Endodermal cell (in vitro differentiated cells): ENCODE measurements around the gene STXBP5. TPM values are rescaled to one million over a fixed set of nuclear protein-coding genes. Genes with fewer than 3 reads are reported as not detected.

Source experiments
- DNase-seq: peaks from one replicate; pipeline ENCODE4 v3.0.0-alpha.2; 2017
- H3K27ac ChIP-seq: 2 replicates; pipeline ENCODE4 v1.5.1; 2013; ENCODE audit warnings: mild to moderate bottlenecking, low read depth, low read length, moderate library complexity
- H3K27me3 ChIP-seq: 2 replicates; pipeline ENCODE4 v1.6.1; 2013; ENCODE audit warnings: mild to moderate bottlenecking, low read length, moderate library complexity; ENCODE audit not compliant: insufficient read depth, control insufficient read depth, poor library complexity, severe bottlenecking
- H3K36me3 ChIP-seq: 2 replicates; pipeline ENCODE4 v1.7.0; 2013; ENCODE audit warnings: mild to moderate bottlenecking, low read length, moderate library complexity; ENCODE audit not compliant: control insufficient read depth, insufficient read depth
- H3K4me1 ChIP-seq: one replicate; pipeline ENCODE4 v1.7.0; 2013; ENCODE audit warnings: low read length; ENCODE audit not compliant: control insufficient read depth, insufficient read depth
- H3K4me3 ChIP-seq: 2 replicates; pipeline ENCODE4 v1.5.1; 2013; ENCODE audit warnings: mild to moderate bottlenecking, low read length, moderate library complexity
- H3K9ac ChIP-seq: 2 replicates; pipeline ENCODE4 v1.6.1; 2013; ENCODE audit warnings: mild to moderate bottlenecking, low read length, moderate library complexity; ENCODE audit not compliant: poor library complexity, severe bottlenecking; ENCODE audit errors: extremely low read depth
- H3K9me3 ChIP-seq: 2 replicates; pipeline ENCODE4 v1.6.1; 2013; ENCODE audit warnings: mild to moderate bottlenecking, low read length, moderate library complexity; ENCODE audit not compliant: control insufficient read depth
- H3K27ac Mint-ChIP-seq: 2 replicates; pipeline ENCODE4 v1.8.0; 2020; ENCODE audit warnings: mixed read lengths
- H3K27me3 Mint-ChIP-seq: 2 replicates; pipeline ENCODE4 v1.8.0; 2021; ENCODE audit warnings: mild to moderate bottlenecking, mixed read lengths; ENCODE audit not compliant: insufficient read depth
- H3K36me3 Mint-ChIP-seq: 2 replicates; pipeline ENCODE4 v1.8.0; 2020; ENCODE audit warnings: low read depth, mixed read lengths
- H3K4me1 Mint-ChIP-seq: 2 replicates; pipeline ENCODE4 v1.8.0; 2020; ENCODE audit warnings: mixed read lengths
- H3K4me3 Mint-ChIP-seq: 2 replicates; pipeline ENCODE4 v1.8.0; 2020; ENCODE audit warnings: mild to moderate bottlenecking, moderate library complexity, mixed read lengths
- H3K9me3 Mint-ChIP-seq: 2 replicates; pipeline ENCODE4 v1.8.0; 2020; ENCODE audit warnings: mild to moderate bottlenecking, mixed read lengths
- CTCF ChIP-seq: fragments of 200-600 bp; sonication (generic); conservative IDR thresholded peaks from 2 replicates; pipeline ENCODE4 v1.5.0; 2021; ENCODE audit warnings: antibody characterized with exemption, mild to moderate bottlenecking
- WGBS, 2 experiments: methylation state at CpG; one replicate each; pipeline versions ENCODE4 v1.1.5 to v1.1.7; 2013; ENCODE audit warnings: missing lambda C conversion rate in 2 of 2, mixed read lengths in 1 of 2; ENCODE audit not compliant: insufficient coverage in 1 of 2, insufficient read length in 1 of 2; 5-methylcytosine and 5-hydroxymethylcytosine counted together
- total RNA-seq, 2 donors: library from RNA; stranded (reverse); fragmentation: NEBNext Ultra II Directional in 1 of 2; extraction: Animal tissue kit (Norgen Biotek cat#: 25700) in 1 of 2; gene quantifications; 2 replicates in 1 of 2; 3 replicates in 1 of 2; pipeline ENCODE4 v1.2.1, GENCODE V29; 2021

The STXBP5 gene
- total RNA-seq, 2 donors from 2014 or later: 19.2 to 25.2 TPM

- H3K27ac ChIP-seq: no peak overlapping the region
- Mint-ChIP-seq H3K9me3 (peaks cover 75% of the 10 kb centered on the region), H3K27ac (no peak overlapping the region), H3K4me1 (no peaks in the 10 kb centered on the region), H3K27me3 (no peaks in the 10 kb centered on the region), H3K36me3 (peaks cover 76% of the 10 kb centered on the region), H3K4me3 (no peak overlapping the region)
- no peak overlapping the region for H3K9ac ChIP-seq
- H3K36me3 ChIP-seq: peaks cover 50% of the 10 kb centered on the region
- no peaks in the 10 kb centered on the region for H3K27me3 ChIP-seq
- no peaks in the 10 kb centered on the region for H3K4me1 ChIP-seq
- no peak overlapping the region for H3K4me3 ChIP-seq
- peaks cover 84% of the 10 kb centered on the region for H3K9me3 ChIP-seq
- no peak for DNase-seq
- WGBS, 2 experiments: 93% methylated on average over 1 of the region's 3 CpGs; no CpG with 5 or more reads in 1 of the 2 experiments
- no peak for TF ChIP-seq CTCF
Measured at GRCh38 chr6:147299035-147299434, 94.8 kb downstream of the STXBP5 start.

GRCh38 chr6:147301070-147301469 lies 96.9 kb downstream of the STXBP5 start:
- Histone ChIP-seq H3K4me3 (no peak overlapping the region), H3K9me3 (peaks cover 81% of the 10 kb centered on the region), H3K4me1 (no peaks in the 10 kb centered on the region), H3K27ac (no peak overlapping the region), H3K27me3 (no peaks in the 10 kb centered on the region), H3K9ac (no peak overlapping the region), H3K36me3 (peaks cover 51% of the 10 kb centered on the region)
- Mint-ChIP-seq H3K27me3 (no peaks in the 10 kb centered on the region), H3K36me3 (peaks cover 78% of the 10 kb centered on the region), H3K4me1 (no peaks in the 10 kb centered on the region), H3K27ac (no peak overlapping the region), H3K4me3 (no peak overlapping the region), H3K9me3 (peaks cover 78% of the 10 kb centered on the region)
- TF ChIP-seq CTCF: no peak
- no peak for DNase-seq
- 95% methylated on average over 1 of the region's 1 CpG; no CpG with 5 or more reads in 1 of the 2 experiments for WGBS, 2 experiments

- Histone ChIP-seq H3K4me1 (no peaks in the 10 kb centered on the region), H3K9me3 (peaks cover 51% of the 10 kb centered on the region), H3K27ac (no peak overlapping the region), H3K9ac (no peak overlapping the region), H3K4me3 (no peak overlapping the region), H3K36me3 (peaks cover 28% of the 10 kb centered on the region), H3K27me3 (no peaks in the 10 kb centered on the region)
- Mint-ChIP-seq H3K4me1 (no peaks in the 10 kb centered on the region), H3K9me3 (peaks cover 50% of the 10 kb centered on the region), H3K27me3 (no peaks in the 10 kb centered on the region), H3K27ac (no peak overlapping the region), H3K36me3 (peaks cover 51% of the 10 kb centered on the region), H3K4me3 (no peak overlapping the region)
- 92% methylated on average over 4 of the region's 4 CpGs; no CpG with 5 or more reads in 1 of the 2 experiments for WGBS, 2 experiments
- no peak for DNase-seq
- no peak for TF ChIP-seq CTCF
Measured at GRCh38 chr6:147304016-147304415, 99.8 kb downstream of the STXBP5 start.
